Stomach smooth muscle (tissue), 2 donors: ENCODE measurements around the gene SERPINA10.

Experiments
- H3K27ac ChIP-seq: one replicate; pipeline ENCODE4 v1.7.0; 2013; ENCODE audit warnings: mild to moderate bottlenecking, low read length, inconsistent platforms
- H3K27me3 ChIP-seq, 2 donors: one replicate each; pipeline ENCODE4 v1.7.0; 2013; ENCODE audit warnings: low read length in 2 of 2; ENCODE audit not compliant: insufficient read depth in 2 of 2, control insufficient read depth in 1 of 2
- H3K36me3 ChIP-seq, 2 donors: one replicate each; pipeline ENCODE4 v1.7.0; 2013; ENCODE audit warnings: low read length in 2 of 2; ENCODE audit not compliant: control insufficient read depth in 2 of 2, insufficient read depth in 2 of 2
- H3K4me1 ChIP-seq: one replicate; pipeline ENCODE4 v1.7.0; 2013; ENCODE audit warnings: low read length; ENCODE audit not compliant: control insufficient read depth, insufficient read depth
- H3K4me3 ChIP-seq, 2 donors: one replicate each; pipeline ENCODE4 v1.7.0; 2013; ENCODE audit warnings: low read length in 2 of 2
- H3K9ac ChIP-seq, 2 donors: one replicate each; pipeline ENCODE4 v1.7.0; 2013; ENCODE audit warnings: low read length in 2 of 2, mild to moderate bottlenecking in 1 of 2
- H3K9me3 ChIP-seq, 2 donors: one replicate each; pipeline ENCODE4 v1.7.0; 2013; ENCODE audit warnings: low read length in 2 of 2; ENCODE audit not compliant: control insufficient read depth in 2 of 2
- donor health status: healthy.
- donor health status: Pancreatic carcinoma.

Gene SERPINA10, protein sequence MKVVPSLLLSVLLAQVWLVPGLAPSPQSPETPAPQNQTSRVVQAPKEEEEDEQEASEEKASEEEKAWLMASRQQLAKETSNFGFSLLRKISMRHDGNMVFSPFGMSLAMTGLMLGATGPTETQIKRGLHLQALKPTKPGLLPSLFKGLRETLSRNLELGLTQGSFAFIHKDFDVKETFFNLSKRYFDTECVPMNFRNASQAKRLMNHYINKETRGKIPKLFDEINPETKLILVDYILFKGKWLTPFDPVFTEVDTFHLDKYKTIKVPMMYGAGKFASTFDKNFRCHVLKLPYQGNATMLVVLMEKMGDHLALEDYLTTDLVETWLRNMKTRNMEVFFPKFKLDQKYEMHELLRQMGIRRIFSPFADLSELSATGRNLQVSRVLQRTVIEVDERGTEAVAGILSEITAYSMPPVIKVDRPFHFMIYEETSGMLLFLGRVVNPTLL

DNA sequence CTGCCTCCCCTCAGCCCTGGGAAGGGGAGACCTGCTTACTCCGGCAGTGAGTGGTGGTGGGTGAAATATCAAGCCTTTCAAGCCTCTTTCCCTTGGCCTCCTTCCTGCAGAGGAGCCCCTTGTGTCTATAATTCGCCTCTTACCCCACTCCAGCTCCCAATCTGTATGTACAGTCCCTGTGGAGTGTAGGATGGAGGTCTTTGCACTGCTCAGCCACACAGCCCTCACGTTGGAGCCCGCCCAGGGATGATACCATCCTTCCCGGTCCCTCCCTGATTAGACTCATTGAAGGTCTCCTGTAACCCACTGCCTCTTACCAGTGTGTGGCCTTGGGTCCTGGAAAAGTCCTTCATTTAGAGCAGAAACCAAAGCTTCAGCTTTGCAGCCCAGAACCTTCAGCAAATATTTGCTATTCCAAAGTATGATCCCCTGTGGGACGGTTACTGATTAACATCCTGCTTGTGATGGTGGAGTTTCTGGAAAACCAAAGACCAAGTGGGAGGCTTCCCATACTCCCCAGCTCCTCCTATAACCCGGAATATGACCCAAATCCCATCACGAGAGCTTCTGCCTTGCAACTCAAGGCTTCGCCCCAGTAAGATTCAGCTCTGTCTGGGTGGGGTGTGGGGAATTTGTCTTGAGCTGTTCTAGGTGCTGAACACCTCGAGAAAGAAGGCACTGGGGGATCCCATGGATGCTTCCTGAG lies at the start of gene SERPINA10:
TSS of gene SERPINA10 (minus strand) at position 397 of the 706 bp plus-strand sequence. CDS start 2,675 bp downstream, outside the sequence.
- Histone ChIP-seq H3K36me3 (no peaks in the 10 kb centered on the region), H3K4me3 (no peak within 1 kb of the TSS), H3K27ac (no peak within 1 kb of the TSS)

DNA sequence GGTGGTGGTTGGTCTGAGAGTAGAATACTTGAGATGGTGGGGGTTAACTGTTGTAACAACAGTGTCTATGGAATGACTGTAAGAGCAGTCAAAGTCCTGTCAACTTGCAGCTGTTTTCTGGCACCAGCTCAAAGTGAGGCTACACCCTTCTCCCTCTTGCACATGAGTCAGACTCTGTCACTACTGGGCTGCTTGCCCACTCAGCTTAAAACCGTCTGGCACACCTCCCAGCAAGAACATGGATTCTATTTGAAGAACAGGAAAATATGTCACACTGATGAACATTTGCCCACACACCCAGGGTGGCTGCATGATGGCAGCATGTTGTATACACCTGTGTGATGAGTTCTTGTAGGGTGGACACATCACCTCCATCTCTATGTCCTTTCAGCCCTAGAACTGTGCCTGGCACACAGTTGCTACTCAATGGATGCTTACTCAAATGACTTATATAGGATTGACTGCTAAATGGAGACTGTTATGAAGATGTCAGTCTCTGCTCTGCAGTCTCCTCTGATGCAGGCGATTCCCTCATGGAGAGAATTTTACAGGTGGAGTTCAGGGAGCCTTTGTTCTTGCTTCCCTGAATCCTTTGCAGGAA lies 49.4 kb upstream of the SERPINA10 start:
- H3K27ac ChIP-seq, result no peak overlapping the region
- no peaks in the 10 kb centered on the region for H3K27me3 ChIP-seq
- H3K36me3 ChIP-seq, result no peaks in the 10 kb centered on the region
- no peak overlapping the region for H3K4me3 ChIP-seq
- no peaks in the 10 kb centered on the region for H3K9me3 ChIP-seq
- H3K4me1 ChIP-seq, result peaks cover 14% of the 10 kb centered on the region
- no peak overlapping the region for H3K9ac ChIP-seq

More for the DNA sequence above, at the start of gene SERPINA10:
- no peaks in the 10 kb centered on the region for H3K4me1 ChIP-seq
- no peaks in the 10 kb centered on the region for H3K27me3 ChIP-seq
- H3K9ac ChIP-seq, result no peak within 1 kb of the TSS
- peaks cover 0 to 5% of the 10 kb centered on the region in 2 donors for H3K9me3 ChIP-seq

DNA sequence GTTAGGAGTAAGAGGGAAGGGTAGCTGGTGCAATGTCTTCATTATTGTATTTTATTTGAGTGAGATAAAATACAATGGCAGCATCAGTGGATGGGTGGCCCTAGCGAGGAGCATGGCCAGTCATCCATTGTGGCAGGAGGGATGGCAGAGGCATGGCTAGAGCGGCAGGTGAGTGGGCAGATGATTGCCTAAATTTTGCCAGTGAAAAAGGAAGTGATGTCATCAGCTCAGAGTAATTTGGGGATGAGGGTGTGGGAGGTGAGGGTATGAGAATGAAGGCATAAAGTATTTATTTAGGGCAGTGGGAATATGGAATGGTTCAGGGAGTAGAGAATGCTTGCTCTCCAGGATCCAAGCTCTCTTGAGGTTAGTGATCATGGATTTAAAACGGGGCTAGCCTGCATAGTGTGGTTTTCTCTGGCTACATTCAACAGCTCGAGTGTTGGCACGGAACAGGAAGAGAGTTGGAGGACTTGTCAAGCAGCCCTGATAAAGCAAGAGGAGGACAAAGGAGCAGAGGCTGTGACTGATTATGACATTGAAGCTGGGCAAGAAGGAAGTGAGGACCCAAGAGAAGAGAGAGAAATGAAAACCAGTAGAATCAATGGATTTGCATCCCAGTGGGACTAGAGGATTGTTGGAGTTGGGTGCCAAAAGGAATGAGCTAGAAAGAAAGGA lies 48.7 kb upstream of the SERPINA10 start:
- Histone ChIP-seq H3K36me3 (no peaks in the 10 kb centered on the region), H3K4me3 (no peak overlapping the region), H3K27ac (no peak overlapping the region), H3K27me3 (no peaks in the 10 kb centered on the region), H3K9ac (no peak overlapping the region), H3K9me3 (no peaks in the 10 kb centered on the region), H3K4me1 (peaks cover 14% of the 10 kb centered on the region)

DNA sequence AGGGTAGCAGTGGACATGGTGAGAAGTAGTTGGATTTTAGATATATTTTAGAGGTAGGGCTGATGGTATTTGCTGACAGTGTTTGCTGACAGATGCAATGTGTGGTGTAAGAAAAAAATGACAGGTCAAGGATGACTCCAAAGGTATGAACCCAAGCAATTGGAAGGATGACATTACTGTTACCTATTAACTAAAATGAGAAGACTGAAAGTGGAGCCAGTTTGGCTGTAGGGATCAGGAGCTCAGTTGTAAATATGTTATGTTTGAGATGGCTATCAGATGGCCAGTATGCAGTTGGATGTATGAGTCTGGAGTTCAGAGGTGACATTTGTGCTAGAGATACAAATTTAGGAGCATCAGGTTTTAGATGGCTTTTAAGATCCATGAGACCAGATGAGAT lies 47.5 kb upstream of the SERPINA10 start:
- H3K9me3 ChIP-seq, result no peaks in the 10 kb centered on the region
- no peak overlapping the region for H3K4me3 ChIP-seq
- peaks cover 11% of the 10 kb centered on the region for H3K4me1 ChIP-seq
- H3K9ac ChIP-seq, result no peak overlapping the region
- H3K27me3 ChIP-seq, result no peaks in the 10 kb centered on the region
- H3K36me3 ChIP-seq, result no peaks in the 10 kb centered on the region
- no peak overlapping the region for H3K27ac ChIP-seq

DNA sequence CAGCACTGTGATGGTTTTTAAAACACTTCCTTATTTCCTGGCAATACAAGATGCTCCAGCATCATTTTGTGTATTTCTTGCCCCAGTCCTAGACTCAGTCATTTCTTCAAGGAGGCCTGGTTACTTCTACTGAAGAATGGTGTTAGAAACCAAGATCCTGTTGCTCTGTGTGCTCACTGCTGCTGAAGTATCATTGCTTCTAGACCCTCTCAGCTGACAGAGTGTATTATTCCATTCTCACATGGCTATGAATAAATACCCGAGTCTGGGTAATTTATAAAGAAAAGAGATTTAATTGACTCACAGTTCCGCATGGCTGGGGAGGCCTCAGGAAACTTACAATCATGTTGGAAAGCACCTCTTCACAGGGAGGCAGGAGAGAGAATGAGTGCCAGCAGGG lies 45.0 kb upstream of the SERPINA10 start:
- Histone ChIP-seq H3K27me3 (no peaks in the 10 kb centered on the region), H3K4me3 (no peak overlapping the region), H3K27ac (no peak overlapping the region), H3K9ac (no peak overlapping the region), H3K36me3 (no peaks in the 10 kb centered on the region), H3K9me3 (no peaks in the 10 kb centered on the region), H3K4me1 (peaks cover 11% of the 10 kb centered on the region)

DNA sequence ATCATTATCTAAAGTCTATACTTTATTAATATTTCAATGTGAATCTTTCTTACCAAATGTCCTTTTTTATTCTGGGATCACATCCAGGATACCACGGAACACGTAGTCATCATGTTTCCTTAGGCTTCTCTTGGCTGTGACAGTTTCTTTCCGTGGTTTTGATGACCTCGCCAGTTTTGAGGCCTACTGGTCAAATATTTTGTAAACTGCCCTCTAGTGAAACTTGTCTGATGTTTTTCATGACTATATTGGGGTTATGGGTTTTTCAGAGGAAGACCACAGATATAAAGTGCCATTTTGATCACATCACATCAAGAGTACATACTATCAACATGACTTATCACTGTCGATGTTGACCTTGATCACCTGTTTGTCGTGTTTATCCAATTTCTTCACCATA lies 44.2 kb upstream of the SERPINA10 start:
- Histone ChIP-seq H3K36me3 (no peaks in the 10 kb centered on the region), H3K27ac (no peak overlapping the region), H3K27me3 (no peaks in the 10 kb centered on the region), H3K9ac (no peak overlapping the region), H3K4me3 (no peak overlapping the region), H3K4me1 (peaks cover 6% of the 10 kb centered on the region), H3K9me3 (no peaks in the 10 kb centered on the region)

DNA sequence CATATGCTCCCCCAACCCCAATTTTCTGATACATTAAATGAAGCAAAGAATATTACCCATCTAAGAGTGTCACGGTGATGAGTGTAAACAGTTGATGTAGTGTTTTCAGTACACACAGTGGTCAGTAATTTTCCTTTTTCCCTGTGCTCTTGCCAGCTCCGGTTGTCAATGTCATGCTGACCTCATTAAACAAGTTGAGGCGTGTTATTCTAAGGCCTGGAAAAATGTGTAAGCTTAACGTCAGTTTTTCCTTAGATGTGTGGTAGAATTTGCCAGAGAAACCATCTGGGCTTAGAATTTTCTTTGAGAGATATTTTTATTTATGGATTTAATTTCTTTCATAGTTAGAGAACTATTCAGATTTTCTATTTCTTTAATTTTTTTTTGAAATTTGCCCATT lies 41.8 kb upstream of the SERPINA10 start:
- no peaks in the 10 kb centered on the region for H3K4me1 ChIP-seq
- H3K9me3 ChIP-seq, result no peaks in the 10 kb centered on the region
- H3K27ac ChIP-seq, result no peak overlapping the region
- H3K27me3 ChIP-seq, result no peaks in the 10 kb centered on the region
- no peaks in the 10 kb centered on the region for H3K36me3 ChIP-seq
- H3K4me3 ChIP-seq, result no peak overlapping the region
- H3K9ac ChIP-seq, result no peak overlapping the region

DNA sequence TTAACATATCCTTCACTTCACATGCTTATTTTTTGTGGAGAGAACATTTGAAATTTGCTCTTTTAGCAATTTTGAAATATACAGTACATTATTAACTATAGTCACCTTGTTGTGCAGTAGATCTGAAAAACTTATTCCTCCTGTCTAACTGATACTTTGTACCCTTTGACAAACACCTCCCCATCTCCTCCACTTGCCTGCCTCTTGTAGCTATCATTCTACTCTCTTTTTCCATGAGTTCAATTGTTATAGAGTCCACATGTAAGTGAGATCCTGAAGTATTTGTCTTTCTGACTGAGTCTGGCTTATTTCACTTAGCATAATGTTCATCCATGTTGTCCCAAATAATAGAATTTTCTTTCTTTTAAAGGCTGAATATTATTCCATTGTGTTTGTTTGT lies 39.5 kb upstream of the SERPINA10 start:
- Histone ChIP-seq H3K36me3 (no peaks in the 10 kb centered on the region), H3K27ac (no peak overlapping the region), H3K9ac (no peak overlapping the region), H3K4me3 (no peak overlapping the region), H3K9me3 (no peaks in the 10 kb centered on the region), H3K27me3 (no peaks in the 10 kb centered on the region), H3K4me1 (no peaks in the 10 kb centered on the region)

DNA sequence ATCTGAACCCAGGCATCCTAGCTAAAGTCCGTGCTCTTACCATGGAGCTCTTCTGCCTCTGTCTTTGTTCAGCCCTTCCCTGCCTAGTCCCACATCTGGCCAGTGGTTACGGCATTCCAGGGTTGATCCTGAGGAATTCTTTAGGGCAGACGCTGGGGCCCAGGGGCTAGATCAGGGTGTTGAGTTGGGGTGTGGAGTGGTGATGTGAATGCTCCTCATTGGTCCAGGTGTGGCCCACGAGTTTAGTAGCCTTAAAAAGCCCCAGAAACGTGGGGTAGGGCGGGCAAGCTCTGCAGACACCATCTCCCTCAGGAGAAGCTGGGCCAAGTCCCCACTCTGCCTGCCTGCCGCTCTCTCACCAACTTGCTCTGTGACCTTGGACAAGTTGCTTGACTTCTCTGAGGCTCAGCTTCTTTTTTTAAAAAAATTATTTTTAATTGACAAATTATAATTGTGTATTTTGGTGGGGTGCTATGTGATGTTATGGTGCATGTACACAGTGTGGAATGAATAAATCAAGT lies 39.1 kb upstream of the SERPINA10 start:
- Histone ChIP-seq H3K36me3 (no peaks in the 10 kb centered on the region), H3K9me3 (no peaks in the 10 kb centered on the region), H3K9ac (no peak overlapping the region)

DNA sequence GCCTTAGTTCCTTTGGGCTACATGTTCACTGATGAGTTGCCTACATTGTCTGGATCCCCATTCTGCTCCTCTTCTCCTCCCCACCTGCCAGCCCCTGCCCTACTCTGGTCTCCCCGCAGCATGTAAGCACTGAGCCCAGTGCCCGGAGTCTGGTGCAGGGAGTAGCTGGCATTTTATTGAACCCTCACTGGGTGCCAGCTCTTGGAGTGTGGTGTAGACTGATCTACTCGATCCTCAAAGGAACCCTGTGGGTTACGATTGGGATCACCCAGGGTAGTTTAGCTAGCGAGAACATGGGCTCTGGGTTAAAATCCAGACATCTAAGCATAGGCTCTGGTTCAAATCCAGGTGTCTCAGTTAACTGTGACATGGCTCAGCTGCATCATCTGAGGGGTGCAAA lies 38.4 kb upstream of the SERPINA10 start:
- Histone ChIP-seq H3K36me3 (no peaks in the 10 kb centered on the region), H3K9ac (no peak overlapping the region), H3K9me3 (peaks cover 0 to 4% of the 10 kb centered on the region in 2 donors), H3K27ac (no peak overlapping the region), H3K27me3 (no peaks in the 10 kb centered on the region), H3K4me1 (no peaks in the 10 kb centered on the region), H3K4me3 (no peak overlapping the region)

More for the DNA sequence above, 39.1 kb upstream of the SERPINA10 start:
- H3K4me3 ChIP-seq, result no peak overlapping the region
- H3K4me1 ChIP-seq, result no peaks in the 10 kb centered on the region
- H3K27me3 ChIP-seq, result no peaks in the 10 kb centered on the region
- H3K27ac ChIP-seq, result no peak overlapping the region
